IMR-90 (cell line): Measurements from ENCODE around the gene BTC.

Experiments used
- CEBPB ChIP-seq: IDR thresholded peaks from 2 replicates; pipeline ENCODE4 v1.6.1; 2012; ENCODE audit warnings: low read depth, low read length, improper control_type of control experiment
- CHD1 ChIP-seq: IDR thresholded peaks from 2 replicates; pipeline ENCODE4 v1.6.1; 2012; ENCODE audit warnings: low read depth, low read length, improper control_type of control experiment
- CTCF ChIP-seq: conservative IDR thresholded peaks from 2 replicates; pipeline ENCODE4 v1.5.1; 2012; ENCODE audit warnings: mild to moderate bottlenecking, low read depth, low read length, improper control_type of control experiment
- ELK1 ChIP-seq: fragments of 150-350 bp; IDR thresholded peaks from 2 replicates; pipeline ENCODE4 v1.6.1; 2016; ENCODE audit warnings: low read depth, mild to moderate bottlenecking, low read length, moderate library complexity, borderline replicate concordance
- FOS ChIP-seq: fragments of 150-350 bp; IDR thresholded peaks from 2 replicates; pipeline ENCODE4 v1.6.1; 2016; ENCODE audit warnings: low read depth, low read length
- MAFK ChIP-seq: IDR thresholded peaks from 2 replicates; pipeline ENCODE4 v1.6.1; 2012; ENCODE audit warnings: low read depth, low read length, improper control_type of control experiment
- POLR2A ChIP-seq: IDR thresholded peaks from 2 replicates; pipeline ENCODE4 v1.6.1; 2012; ENCODE audit warnings: mild to moderate bottlenecking, low read depth, low read length
- RAD21 ChIP-seq: IDR thresholded peaks from 2 replicates; pipeline ENCODE4 v1.6.1; 2012; ENCODE audit warnings: low read length, improper control_type of control experiment
- SMC3 ChIP-seq: fragments of 150-350 bp; IDR thresholded peaks from 2 replicates; pipeline ENCODE4 v1.6.1; 2016; ENCODE audit warnings: low read depth, mild to moderate bottlenecking, antibody characterized with exemption, low read length, moderate library complexity

- TF ChIP-seq FOS (no peak), CTCF (no peak), CHD1 (no peak), MAFK (no peak), POLR2A (no peak), ELK1 (no peak), RAD21 (no peak), CEBPB (no peak), SMC3 (no peak)
These were observed 55.7 kb downstream of the BTC start for GRCh38 chr4:74738464-74739143.
